PC-3 (cell line): ENCODE measurements around the gene ADH6.

Source experiments
- EZH2 ChIP-seq: fragments of 300-600 bp; sonication (generic); IDR thresholded peaks from one replicate; pipeline ENCODE4 v1.6.1; 2017; ENCODE audit warnings: antibody characterized with exemption, mild to moderate bottlenecking, low read length; ENCODE audit not compliant: unreplicated experiment
- EZH2phosphoT487 ChIP-seq: fragments of 300-600 bp; sonication (generic); IDR thresholded peaks from 2 replicates; pipeline ENCODE4 v1.6.1; 2018; ENCODE audit warnings: mild to moderate bottlenecking, antibody characterized with exemption, low read length, borderline replicate concordance
- TF ChIP-seq, protein P1 (sequence below): fragments of 300-600 bp; sonication (generic); conservative IDR thresholded peaks from 2 replicates; pipeline ENCODE4 v1.5.1; 2017; ENCODE audit warnings: antibody characterized with exemption, low read depth, mild to moderate bottlenecking, low read length

DNA sequence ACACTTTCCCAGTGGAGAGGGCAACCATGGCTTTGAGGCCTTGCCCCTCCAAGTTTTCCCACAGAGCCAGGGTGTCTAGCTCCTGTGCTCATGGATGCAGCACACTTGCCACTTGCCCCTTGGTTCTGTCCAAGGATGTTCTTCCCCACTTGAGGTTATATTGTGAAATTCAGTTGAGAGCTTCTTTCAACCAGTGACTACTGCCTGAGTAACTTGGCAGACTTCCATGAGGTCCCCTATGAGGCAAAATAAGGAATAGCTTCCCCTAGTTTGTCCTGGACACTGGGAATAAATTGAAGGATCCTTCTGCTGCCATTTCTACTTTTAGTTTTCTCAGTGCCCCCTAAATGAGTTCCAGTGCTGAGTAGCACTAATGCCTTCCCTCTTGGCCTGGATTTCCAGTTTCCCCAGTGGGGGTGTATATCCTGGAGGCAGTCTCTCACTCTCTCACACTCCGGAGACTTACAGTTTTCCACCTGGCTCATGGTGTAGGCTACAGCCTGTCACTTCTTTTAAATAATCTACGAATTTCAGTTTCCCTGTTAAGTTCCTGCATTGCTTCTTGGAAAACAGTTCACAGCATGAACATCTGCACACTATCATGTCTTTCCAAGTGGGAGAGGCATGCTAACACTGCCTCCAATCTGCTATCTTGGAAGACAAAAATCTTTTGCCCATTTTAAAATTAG lies 38.5 kb downstream of the ADH6 start:
- TF ChIP-seq, protein P1, sequence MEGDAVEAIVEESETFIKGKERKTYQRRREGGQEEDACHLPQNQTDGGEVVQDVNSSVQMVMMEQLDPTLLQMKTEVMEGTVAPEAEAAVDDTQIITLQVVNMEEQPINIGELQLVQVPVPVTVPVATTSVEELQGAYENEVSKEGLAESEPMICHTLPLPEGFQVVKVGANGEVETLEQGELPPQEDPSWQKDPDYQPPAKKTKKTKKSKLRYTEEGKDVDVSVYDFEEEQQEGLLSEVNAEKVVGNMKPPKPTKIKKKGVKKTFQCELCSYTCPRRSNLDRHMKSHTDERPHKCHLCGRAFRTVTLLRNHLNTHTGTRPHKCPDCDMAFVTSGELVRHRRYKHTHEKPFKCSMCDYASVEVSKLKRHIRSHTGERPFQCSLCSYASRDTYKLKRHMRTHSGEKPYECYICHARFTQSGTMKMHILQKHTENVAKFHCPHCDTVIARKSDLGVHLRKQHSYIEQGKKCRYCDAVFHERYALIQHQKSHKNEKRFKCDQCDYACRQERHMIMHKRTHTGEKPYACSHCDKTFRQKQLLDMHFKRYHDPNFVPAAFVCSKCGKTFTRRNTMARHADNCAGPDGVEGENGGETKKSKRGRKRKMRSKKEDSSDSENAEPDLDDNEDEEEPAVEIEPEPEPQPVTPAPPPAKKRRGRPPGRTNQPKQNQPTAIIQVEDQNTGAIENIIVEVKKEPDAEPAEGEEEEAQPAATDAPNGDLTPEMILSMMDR: no peak
- TF ChIP-seq EZH2phosphoT487 (no peak), EZH2 (no peak)
